HG03571 (cell line): ENCODE measurements around the gene MGMT.

Experiments used
- ATAC-seq: cut with Tn5 transposase; IDR thresholded peaks from one replicate; pipeline ENCODE4 v1.9.1; 2021; ENCODE audit not compliant: unreplicated experiment

Gene MGMT

GRCh38 chr10:129704786-129705525, 237.9 kb downstream of the MGMT start:
- ATAC-seq: no peak

DNA sequence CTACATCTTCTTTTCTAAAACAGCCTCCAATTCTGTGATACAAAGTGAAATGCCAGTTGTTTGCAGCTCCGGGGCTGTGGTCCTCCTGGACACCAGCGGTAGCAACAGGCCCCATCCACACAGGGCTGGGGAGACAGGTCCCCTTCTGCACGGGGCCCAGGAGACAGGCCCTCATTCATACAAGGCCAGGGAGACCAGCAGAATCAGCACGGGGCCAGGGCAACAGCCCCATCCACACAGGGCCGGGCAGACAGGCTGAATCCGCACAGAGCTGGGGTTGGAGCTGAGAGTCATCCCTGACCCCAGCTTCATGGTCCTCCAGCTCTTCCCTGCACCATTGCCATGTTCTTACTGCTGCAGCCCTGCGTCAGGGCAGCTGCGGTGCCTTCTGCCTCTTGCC, 238.6 kb downstream of the MGMT start:
- ATAC-seq: no peak

DNA sequence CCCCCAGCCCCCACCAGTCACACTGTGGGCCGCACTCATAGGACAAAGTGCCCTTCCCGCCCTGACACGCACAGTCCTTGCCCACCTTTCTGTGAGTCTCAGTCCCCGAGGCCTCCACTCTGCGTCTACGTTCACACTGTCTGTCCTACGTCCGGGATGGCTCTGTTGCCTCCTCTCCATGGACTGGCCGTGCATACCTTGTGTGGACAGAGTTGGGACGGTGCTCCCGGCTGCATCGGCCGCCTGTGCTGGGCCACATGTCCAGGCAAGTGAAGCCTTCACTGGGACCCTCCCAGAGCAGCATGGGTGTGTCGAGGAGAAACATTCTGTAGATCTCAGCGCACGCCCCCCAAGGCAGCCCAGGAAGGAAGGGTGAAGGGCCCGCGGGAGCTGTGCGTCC, 239.0 kb downstream of the MGMT start:
- ATAC-seq: no peak

- no peak for ATAC-seq
Measured at GRCh38 chr10:129706523-129706922, 239.5 kb downstream of the MGMT start.

DNA sequence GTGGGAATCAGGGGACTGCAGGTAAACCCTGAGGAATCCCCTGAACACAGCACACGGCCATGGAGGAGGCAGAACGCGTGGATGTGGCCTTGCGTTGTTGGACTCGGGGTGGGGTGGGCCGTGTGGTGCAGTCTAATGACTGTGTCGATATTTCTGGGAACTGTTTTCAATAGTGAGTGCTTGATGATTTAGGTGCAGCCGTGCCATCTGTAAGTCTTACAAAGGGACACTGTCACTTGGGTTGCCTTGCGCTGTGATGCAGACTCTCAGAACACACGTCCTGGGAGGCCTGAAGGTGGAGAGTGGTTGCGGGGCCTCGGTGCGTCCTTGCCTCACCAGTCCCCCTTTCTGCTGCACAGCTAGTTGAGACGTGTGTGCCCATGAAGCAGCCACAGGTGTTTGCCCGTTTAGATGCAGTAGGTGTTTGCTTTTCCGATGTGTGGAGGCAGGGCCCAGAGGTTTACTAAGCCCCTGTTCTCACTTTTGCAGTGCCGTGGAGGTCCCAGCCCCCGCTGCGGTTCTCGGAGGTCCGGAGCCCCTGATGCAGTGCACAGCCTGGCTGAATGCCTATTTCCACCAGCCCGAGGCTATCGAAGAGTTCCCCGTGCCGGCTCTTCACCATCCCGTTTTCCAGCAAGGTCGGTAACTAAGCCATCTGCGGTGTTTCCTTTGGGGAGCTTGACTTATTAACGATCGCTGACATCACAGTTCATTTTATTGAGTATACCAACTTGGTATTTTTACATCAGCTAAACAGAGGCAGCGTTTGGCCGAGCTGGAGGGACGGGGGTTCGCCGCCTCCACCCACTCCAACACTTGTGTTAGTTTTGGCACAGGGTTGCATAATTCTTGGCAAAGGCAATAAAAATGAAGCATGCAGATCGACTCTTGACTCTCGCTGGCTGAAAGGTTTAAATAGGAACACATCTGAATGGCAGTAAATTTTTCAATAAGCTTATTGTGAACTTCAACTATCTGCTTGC, 240.7 kb downstream of the MGMT start:
- ATAC-seq: no peak

DNA sequence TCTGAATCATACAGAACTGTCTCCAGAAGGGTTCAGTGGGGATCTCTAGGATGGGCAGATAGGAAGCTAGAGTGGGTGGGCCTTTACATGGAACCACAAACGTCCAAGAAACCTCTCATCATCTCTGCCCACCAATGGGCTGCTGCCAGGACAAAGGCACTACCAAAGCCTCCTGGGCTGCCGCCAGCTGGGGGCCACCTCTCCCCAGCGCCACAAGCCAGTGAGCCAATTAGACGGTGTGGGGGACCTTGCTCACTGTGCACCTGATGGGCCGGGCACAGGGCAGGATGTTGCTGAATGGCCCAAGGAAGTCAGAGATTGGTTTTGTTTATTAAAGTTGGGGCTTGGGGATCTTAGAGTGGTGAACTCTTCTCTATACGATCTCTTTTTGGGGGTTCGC, 242.1 kb downstream of the MGMT start:
- ATAC-seq: no peak

- ATAC-seq: no peak
Measured at GRCh38 chr10:129709627-129710509, 242.8 kb downstream of the MGMT start.

- ATAC-seq: no peak
Measured at GRCh38 chr10:129710510-129710847, 243.4 kb downstream of the MGMT start.

GRCh38 chr10:129711291-129711690, 244.2 kb downstream of the MGMT start:
- ATAC-seq: no peak

DNA sequence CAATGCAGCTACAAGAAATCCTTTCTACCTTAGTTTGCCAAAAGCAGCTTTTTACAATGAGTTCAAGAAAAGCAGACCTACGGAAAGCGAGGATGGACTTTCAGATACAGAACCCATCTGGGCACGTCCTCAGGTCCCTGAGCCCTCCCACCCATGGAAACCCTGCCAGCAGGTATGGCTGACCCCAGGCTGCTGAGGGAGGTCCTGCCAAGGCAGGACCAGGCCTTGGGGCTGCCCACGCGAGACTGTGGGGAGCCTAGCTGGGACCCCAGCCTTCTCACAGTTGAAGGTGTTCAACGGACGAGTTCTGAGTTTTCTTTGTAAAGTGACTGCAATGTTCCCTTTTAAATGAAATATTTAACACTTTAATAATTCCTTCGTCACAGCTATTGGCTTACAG, 245.0 kb downstream of the MGMT start:
- ATAC-seq: no peak

- no peak for ATAC-seq
Measured at GRCh38 chr10:129713659-129714265, 246.7 kb downstream of the MGMT start.

DNA sequence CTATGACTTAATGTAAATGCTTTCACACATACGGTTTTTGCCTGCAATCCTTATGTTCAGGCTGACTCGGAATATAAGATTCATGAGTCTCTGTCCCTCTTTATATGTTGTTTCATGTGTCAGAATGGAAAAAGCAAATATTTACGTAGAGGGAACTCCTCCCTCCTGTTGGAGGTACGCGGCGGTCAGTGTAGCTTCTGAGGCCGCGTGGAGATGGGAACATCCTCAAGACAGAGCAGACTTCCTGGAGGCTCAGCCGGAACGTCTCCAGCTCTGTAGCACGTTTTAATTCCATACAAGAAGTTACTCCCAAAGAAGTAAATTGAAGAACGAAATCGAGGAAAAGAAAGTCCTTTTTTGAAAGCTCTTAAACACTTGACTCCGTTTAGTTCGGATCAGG, 248.8 kb downstream of the MGMT start:
- no peak for ATAC-seq

- ATAC-seq: no peak
Measured at GRCh38 chr10:129716211-129716681, 249.2 kb downstream of the MGMT start.

- ATAC-seq: no peak
Measured at GRCh38 chr10:129716881-129717280, 249.8 kb downstream of the MGMT start.

- no peak for ATAC-seq
Measured at GRCh38 chr10:129717816-129718547, 250.9 kb downstream of the MGMT start.

- no peak for ATAC-seq
Measured at GRCh38 chr10:129718548-129719414, 251.7 kb downstream of the MGMT start.

DNA sequence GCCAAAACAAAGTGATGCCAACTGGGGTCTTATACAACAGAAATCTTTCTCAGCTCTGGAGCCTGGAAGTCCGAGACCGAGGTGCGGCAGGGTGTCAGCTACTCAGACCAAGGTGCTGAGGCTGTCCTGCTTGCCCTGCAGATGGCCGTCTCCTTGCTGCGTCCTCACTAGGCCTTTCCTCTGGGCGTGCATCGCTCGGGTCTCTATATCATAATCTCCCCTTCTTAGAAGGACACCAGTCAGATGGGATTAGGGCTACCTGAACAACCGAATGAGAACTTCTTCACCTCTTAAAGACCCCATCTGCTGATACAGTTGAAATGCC, 252.3 kb downstream of the MGMT start:
- ATAC-seq: no peak

GRCh38 chr10:129719889-129720590, 253.0 kb downstream of the MGMT start:
- ATAC-seq: no peak

DNA sequence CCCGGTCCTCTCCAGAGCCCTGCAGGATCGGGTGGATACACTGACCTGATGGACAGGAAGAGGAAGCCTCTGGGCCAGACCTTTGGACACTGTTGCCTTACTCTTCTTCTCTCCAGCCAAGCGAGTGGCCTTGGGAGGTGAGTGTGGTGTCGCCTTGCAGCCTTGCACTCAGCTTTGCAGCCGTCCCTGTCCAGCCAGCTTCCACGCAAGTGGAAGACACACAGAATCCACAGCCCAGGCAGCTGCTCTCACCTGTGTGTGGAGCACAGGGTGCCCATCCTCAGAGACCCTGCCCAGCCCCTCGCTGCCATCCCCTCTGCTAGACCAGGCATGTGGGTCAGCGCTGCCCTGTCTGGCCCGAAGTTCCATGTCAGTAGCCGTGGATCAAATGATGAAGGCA, 258.0 kb downstream of the MGMT start:
- no peak for ATAC-seq
